Measurements from ENCODE around the gene MT1A.

GRCh38 chr16:56662357-56663354 is 24.2 kb downstream of the MT1A start:
- TF ChIP-seq CTCF (conservative IDR thresholded peaks at IDR 0.05), result no peak
- no peak for TF ChIP-seq ZFX (IDR thresholded peaks at IDR 0.05)
